ENCODE results near the gene POLD3.

Gene POLD3

DNA sequence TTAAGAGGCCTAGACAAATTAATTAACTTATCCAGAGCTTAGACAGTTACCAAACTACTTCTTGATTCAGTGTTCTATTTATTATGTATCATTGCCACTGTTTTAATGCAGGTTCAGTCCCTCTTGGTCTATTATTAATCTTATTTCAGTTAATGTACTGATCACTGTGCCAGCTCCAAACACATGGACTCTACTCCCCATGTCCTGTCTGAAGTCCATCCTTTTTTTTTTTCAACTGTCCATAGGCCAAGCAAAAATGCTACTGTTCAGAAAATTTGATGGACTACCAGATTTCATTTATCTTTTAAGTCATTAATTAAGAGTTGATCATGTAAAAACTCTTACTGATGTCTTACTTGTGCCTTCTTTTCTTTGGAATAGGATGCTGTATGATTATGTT lies 11.9 kb downstream of the POLD3 start:
- TF ChIP-seq, protein P1, sequence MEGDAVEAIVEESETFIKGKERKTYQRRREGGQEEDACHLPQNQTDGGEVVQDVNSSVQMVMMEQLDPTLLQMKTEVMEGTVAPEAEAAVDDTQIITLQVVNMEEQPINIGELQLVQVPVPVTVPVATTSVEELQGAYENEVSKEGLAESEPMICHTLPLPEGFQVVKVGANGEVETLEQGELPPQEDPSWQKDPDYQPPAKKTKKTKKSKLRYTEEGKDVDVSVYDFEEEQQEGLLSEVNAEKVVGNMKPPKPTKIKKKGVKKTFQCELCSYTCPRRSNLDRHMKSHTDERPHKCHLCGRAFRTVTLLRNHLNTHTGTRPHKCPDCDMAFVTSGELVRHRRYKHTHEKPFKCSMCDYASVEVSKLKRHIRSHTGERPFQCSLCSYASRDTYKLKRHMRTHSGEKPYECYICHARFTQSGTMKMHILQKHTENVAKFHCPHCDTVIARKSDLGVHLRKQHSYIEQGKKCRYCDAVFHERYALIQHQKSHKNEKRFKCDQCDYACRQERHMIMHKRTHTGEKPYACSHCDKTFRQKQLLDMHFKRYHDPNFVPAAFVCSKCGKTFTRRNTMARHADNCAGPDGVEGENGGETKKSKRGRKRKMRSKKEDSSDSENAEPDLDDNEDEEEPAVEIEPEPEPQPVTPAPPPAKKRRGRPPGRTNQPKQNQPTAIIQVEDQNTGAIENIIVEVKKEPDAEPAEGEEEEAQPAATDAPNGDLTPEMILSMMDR (IDR thresholded peaks at IDR 0.05; ENCODE audit: control insufficient read depth, insufficient read depth, low read depth, low read length, missing control alignments) = no peak
- no peak for DNase-seq (ENCODE audit: low read depth)
- no peak overlapping the region for H3K4me3 ChIP-seq (ENCODE audit: control insufficient read depth, low read depth, low read length)

DNA sequence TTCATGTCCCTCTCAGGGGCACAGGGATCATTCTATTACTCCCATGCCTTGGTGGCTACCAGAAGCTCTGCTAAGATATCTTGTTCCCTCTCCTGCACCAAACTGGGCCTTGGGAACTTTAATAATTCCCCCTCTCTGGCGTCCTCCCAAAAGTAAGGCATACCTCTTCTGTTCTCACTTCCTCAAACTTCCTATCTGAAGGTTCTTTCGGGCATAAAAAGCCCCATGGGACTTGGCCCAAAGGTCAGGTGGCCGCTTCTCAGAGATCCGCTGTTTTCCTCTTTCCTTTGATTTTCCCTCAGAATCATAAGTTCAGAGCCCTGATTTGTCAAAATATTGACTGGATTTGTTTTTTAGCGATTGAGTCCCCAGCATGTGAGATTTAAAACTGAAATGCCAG lies 13.0 kb downstream of the POLD3 start:
- no peak overlapping the region for H3K4me3 ChIP-seq (ENCODE audit: control insufficient read depth, low read depth, low read length)
- TF ChIP-seq, protein P1 (IDR thresholded peaks at IDR 0.05; ENCODE audit: control insufficient read depth, insufficient read depth, low read depth, low read length, missing control alignments) = no peak
- no peak for DNase-seq (ENCODE audit: low read depth)

DNA sequence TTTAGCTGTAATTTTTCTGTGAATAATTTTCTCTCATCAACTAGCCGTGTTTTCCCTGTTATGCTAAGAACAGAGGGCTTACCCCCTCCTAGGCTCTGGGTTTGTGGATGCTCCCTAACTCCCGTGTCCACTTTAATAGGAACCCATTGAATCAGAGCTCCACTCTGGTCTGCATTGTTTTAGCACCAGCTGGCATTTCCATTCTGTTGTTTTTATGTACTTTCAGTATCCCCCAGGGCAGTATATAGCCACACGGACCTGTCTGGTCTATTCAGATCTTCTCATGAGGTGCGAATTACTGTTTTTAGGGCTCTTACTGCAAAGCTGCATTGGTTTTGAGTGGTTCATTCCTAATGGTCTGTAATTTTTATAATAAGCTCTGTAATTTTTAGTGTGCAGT lies 16.0 kb downstream of the POLD3 start:
- no peak overlapping the region for H3K4me3 ChIP-seq (ENCODE audit: control insufficient read depth, low read depth, low read length)
- no peak for DNase-seq (ENCODE audit: low read depth)
- TF ChIP-seq, protein P1 (IDR thresholded peaks at IDR 0.05; ENCODE audit: control insufficient read depth, insufficient read depth, low read depth, low read length, missing control alignments) = no peak

DNA sequence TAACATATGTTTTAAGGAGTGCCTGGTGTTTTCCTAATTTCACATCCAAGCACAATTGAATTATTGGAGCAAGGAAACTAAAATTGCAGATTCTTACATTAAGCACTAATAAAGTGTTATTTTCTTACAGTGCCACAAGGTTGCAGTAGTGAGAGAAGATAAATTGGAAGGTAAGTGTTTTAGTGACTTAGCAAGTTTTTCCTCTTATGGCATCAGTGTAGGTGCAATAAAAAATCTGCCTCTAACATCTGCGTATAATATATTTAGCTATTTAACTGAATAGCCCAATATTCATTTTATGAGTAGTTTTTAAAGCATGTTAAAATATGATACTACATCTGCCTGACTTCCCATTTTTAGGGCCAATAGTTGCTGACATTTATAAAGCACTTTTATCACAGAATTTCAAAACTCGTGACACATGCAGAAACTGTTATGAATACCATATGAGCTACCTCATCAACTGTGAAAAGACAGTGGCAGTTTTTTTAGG lies 19.0 kb downstream of the POLD3 start:
- TF ChIP-seq, protein P1 (IDR thresholded peaks at IDR 0.05; ENCODE audit: control insufficient read depth, insufficient read depth, low read depth, low read length, missing control alignments) = peak; percentile 43
- peak; percentile 86 for DNase-seq (ENCODE audit: low read depth)
- no peak overlapping the region for H3K4me3 ChIP-seq (ENCODE audit: control insufficient read depth, low read depth, low read length)

DNA sequence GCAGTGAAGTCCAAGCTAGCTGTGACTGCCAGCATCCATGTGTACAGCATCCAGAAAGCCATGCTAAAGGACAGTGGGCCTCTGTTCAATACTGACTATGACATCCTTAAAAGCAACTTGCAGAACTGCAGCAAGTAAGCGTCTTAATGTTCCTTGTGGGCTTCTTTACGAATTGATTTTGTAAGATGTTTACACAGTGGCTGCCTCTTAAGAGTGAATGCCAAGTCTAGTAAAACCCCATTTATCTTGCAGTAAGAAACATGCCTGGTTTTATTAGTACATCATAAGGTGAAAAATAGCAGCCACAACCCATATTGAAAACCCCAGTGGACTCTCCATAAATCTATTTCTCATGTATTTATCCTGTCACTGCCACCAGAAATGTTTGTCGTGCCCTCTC lies 20.5 kb downstream of the POLD3 start:
- peak; percentile 32 for DNase-seq (ENCODE audit: low read depth)
- no peak overlapping the region for H3K4me3 ChIP-seq (ENCODE audit: control insufficient read depth, low read depth, low read length)
- TF ChIP-seq, protein P1 (IDR thresholded peaks at IDR 0.05; ENCODE audit: control insufficient read depth, insufficient read depth, low read depth, low read length, missing control alignments) = no peak

DNA sequence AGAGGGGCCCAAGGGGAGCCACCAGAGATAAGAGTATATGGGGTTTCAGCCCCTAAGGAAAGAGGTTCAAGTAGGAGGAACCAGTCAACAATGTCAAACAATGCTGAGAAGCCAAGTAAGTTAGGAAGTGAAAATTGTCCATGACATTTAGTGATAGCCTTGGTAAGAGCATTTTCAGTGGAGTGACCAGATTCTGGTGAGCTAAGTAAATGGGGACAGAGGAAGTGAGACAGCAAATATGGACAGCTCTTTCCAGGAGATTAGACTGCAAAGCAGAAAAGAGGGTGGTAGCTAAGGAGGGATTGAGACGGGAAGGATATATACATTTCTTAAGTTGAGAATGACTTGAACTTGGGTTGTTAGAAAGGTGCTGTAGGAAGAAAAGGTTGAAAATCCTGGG lies 22.9 kb downstream of the POLD3 start:
- TF ChIP-seq, protein P1 (IDR thresholded peaks at IDR 0.05; ENCODE audit: control insufficient read depth, insufficient read depth, low read depth, low read length, missing control alignments) = no peak
- no peak for DNase-seq (ENCODE audit: low read depth)

DNA sequence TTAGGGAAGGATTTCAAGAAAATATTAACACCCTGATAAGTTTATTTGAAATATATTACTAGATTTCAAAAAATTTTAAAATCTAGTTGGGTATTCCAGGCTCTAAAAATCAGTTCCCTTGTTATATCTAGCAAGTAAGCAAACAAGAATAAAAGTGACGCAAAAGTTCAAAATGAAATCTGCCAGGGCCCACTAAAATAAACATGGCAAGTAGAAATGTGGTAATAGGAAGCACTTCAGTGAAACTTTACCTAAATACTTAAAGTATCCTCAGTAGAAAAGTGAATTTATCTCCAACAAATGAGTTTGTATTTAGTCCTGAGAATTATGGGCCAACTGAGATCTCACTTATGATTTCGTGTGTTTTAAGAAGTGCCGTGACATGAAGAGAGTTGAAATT lies 23.6 kb downstream of the POLD3 start:
- no peak for DNase-seq (ENCODE audit: low read depth)
- no peak overlapping the region for H3K4me3 ChIP-seq (ENCODE audit: control insufficient read depth, low read depth, low read length)
- TF ChIP-seq, protein P1 (IDR thresholded peaks at IDR 0.05; ENCODE audit: control insufficient read depth, insufficient read depth, low read depth, low read length, missing control alignments) = no peak

More for the DNA sequence above, 22.9 kb downstream of the POLD3 start:
- H3K4me3 ChIP-seq (ENCODE audit: control insufficient read depth, low read depth, low read length) = no peak overlapping the region

All from AG09309 (cell line).